PFSK-1 (cell line): ENCODE results near the gene TLK1.

ENCODE experiments used
- FOXP2 ChIP-seq: optimal IDR thresholded peaks from 2 replicates; pipeline ENCODE3; 2011; ENCODE audit warnings: borderline replicate concordance, control low read depth, inconsistent platforms; ENCODE audit not compliant: insufficient read depth; ENCODE audit errors: extremely low read length, extremely low read depth
- POLR2AphosphoS5 ChIP-seq: IDR thresholded peaks from 2 replicates; pipeline ENCODE4 v1.6.1; 2012; ENCODE audit warnings: low read depth, mild to moderate bottlenecking, control low read depth, low read length, moderate library complexity
- REST ChIP-seq, 2 experiments: IDR thresholded peaks; 2 replicates each; pipeline versions ENCODE4 v1.6.1 to v1.8.0; 2011 to 2012; ENCODE audit warnings: low read depth in 2 of 2, low read length in 2 of 2, control low read depth in 1 of 2, inconsistent platforms in 1 of 2, mild to moderate bottlenecking in 1 of 2, moderate library complexity in 1 of 2; ENCODE audit not compliant: insufficient read depth in 1 of 2
- SIN3A ChIP-seq: IDR thresholded peaks from 2 replicates; pipeline ENCODE4 v1.6.1; 2012; ENCODE audit warnings: mild to moderate bottlenecking, low read length, moderate library complexity, borderline replicate concordance; ENCODE audit not compliant: insufficient read depth
- TAF1 ChIP-seq: IDR thresholded peaks from 2 replicates; pipeline ENCODE4 v1.6.1; 2012; ENCODE audit warnings: low read length, control low read depth, borderline replicate concordance; ENCODE audit not compliant: insufficient read depth

TLK1 gene

GRCh38 chr2:171004833-171005232, 155.9 kb downstream of the TLK1 start:
- TF ChIP-seq TAF1 (no peak), POLR2AphosphoS5 (no peak), SIN3A (no peak), REST (IDR thresholded peaks at IDR 0.05; ENCODE audit: insufficient read depth in 1 of 2, low read depth in 2 of 2, low read length in 2 of 2) (no peak), FOXP2 (no peak)

- no peak for TF ChIP-seq SIN3A
- no peak for TF ChIP-seq REST (IDR thresholded peaks at IDR 0.05; ENCODE audit: insufficient read depth in 1 of 2, low read depth in 2 of 2, low read length in 2 of 2)
- no peak for TF ChIP-seq POLR2AphosphoS5
- no peak for TF ChIP-seq TAF1
- TF ChIP-seq FOXP2: no peak
Measured at GRCh38 chr2:171004363-171004762, 156.3 kb downstream of the TLK1 start.

- TF ChIP-seq SIN3A: no peak
- TF ChIP-seq FOXP2: no peak
- TF ChIP-seq REST (IDR thresholded peaks at IDR 0.05; ENCODE audit: insufficient read depth in 1 of 2, low read depth in 2 of 2, low read length in 2 of 2): no peak
- no peak for TF ChIP-seq POLR2AphosphoS5
- TF ChIP-seq TAF1: no peak
Measured at GRCh38 chr2:170999654-171000053, 161.0 kb downstream of the TLK1 start.

- TF ChIP-seq SIN3A: no peak
- no peak for TF ChIP-seq FOXP2
- no peak for TF ChIP-seq REST (IDR thresholded peaks at IDR 0.05; ENCODE audit: insufficient read depth in 1 of 2, low read depth in 2 of 2, low read length in 2 of 2)
- no peak for TF ChIP-seq POLR2AphosphoS5
- no peak for TF ChIP-seq TAF1
Measured at GRCh38 chr2:170997893-170998597, 162.6 kb downstream of the TLK1 start.

GRCh38 chr2:170996316-170996715, 164.4 kb downstream of the TLK1 start:
- TF ChIP-seq POLR2AphosphoS5: no peak
- TF ChIP-seq FOXP2: no peak
- TF ChIP-seq TAF1: no peak
- TF ChIP-seq SIN3A: no peak
- peak in 1 of 2 experiments; percentile 56; a peak in 1 of 4 replicates for TF ChIP-seq REST (IDR thresholded peaks at IDR 0.05; ENCODE audit: insufficient read depth in 1 of 2, low read depth in 2 of 2, low read length in 2 of 2)
